ENCODE results near the gene SERGEF. TPM values are rescaled to one million over a fixed set of nuclear protein-coding genes. Genes with fewer than 3 reads are reported as not detected.

The SERGEF gene
- total and polyA plus RNA-seq, 2 experiments from 2014 or later: 29.8 to 64.0 TPM

- Histone ChIP-seq H3K27me3 (no peaks in the 10 kb centered on the region), H3K9me3 (ENCODE audit: low read depth) (no peaks in the 10 kb centered on the region), H3K4me1 (ENCODE audit: low read depth) (no peaks in the 10 kb centered on the region), H3K4me3 (no peak overlapping the region), H3K27ac (no peak overlapping the region), H3K36me3 (peaks cover 11% of the 10 kb centered on the region)
- TF ChIP-seq CTCF (IDR thresholded peaks at IDR 0.05; ENCODE audit: low read depth, low read length): peak; percentile 25
- no peak for DNase-seq (ENCODE audit: low read depth in 1 of 2, low spot score in 1 of 2)
Observed at GRCh38 chr11:17986711-17987220, 26.1 kb downstream of the SERGEF start.

GRCh38 chr11:17986007-17986710 is 26.7 kb downstream of the SERGEF start:
- Histone ChIP-seq H3K27me3 (no peaks in the 10 kb centered on the region), H3K36me3 (peaks cover 11% of the 10 kb centered on the region), H3K4me1 (ENCODE audit: low read depth) (no peaks in the 10 kb centered on the region), H3K9me3 (ENCODE audit: low read depth) (no peaks in the 10 kb centered on the region), H3K4me3 (no peak overlapping the region), H3K27ac (no peak overlapping the region)
- no peak for TF ChIP-seq CTCF (IDR thresholded peaks at IDR 0.05; ENCODE audit: low read depth, low read length)
- DNase-seq (ENCODE audit: low read depth in 1 of 2, low spot score in 1 of 2): peak in 1 of 2 donors; percentile 80

- Histone ChIP-seq H3K4me3 (no peak overlapping the region), H3K9me3 (ENCODE audit: low read depth) (no peaks in the 10 kb centered on the region), H3K4me1 (ENCODE audit: low read depth) (no peaks in the 10 kb centered on the region), H3K27ac (no peak overlapping the region), H3K36me3 (peaks cover 11% of the 10 kb centered on the region), H3K27me3 (no peaks in the 10 kb centered on the region)
- peak; percentile 11 to 41 for DNase-seq (ENCODE audit: low read depth in 1 of 2, low spot score in 1 of 2)
- no peak for TF ChIP-seq CTCF (IDR thresholded peaks at IDR 0.05; ENCODE audit: low read depth, low read length)
Observed at GRCh38 chr11:17985517-17985916, 27.3 kb downstream of the SERGEF start.

GRCh38 chr11:17983569-17983968 is 29.3 kb downstream of the SERGEF start:
- no peak overlapping the region for H3K4me3 ChIP-seq
- no peak overlapping the region for H3K27ac ChIP-seq
- H3K4me1 ChIP-seq (ENCODE audit: low read depth): no peaks in the 10 kb centered on the region
- DNase-seq (ENCODE audit: low read depth in 1 of 2, low spot score in 1 of 2): no peak
- peaks cover 11% of the 10 kb centered on the region for H3K36me3 ChIP-seq
- no peaks in the 10 kb centered on the region for H3K27me3 ChIP-seq
- H3K9me3 ChIP-seq (ENCODE audit: low read depth): no peaks in the 10 kb centered on the region
- TF ChIP-seq CTCF (IDR thresholded peaks at IDR 0.05; ENCODE audit: low read depth, low read length): no peak

- peak; percentile 22 to 58 for DNase-seq (ENCODE audit: low read depth in 1 of 2, low spot score in 1 of 2)
- Histone ChIP-seq H3K4me1 (ENCODE audit: low read depth) (no peaks in the 10 kb centered on the region), H3K36me3 (no peaks in the 10 kb centered on the region), H3K4me3 (no peak overlapping the region), H3K9me3 (ENCODE audit: low read depth) (no peaks in the 10 kb centered on the region), H3K27me3 (no peaks in the 10 kb centered on the region), H3K27ac (no peak overlapping the region)
- TF ChIP-seq CTCF (IDR thresholded peaks at IDR 0.05; ENCODE audit: low read depth, low read length): peak; percentile 95
Observed at GRCh38 chr11:17979770-17980371, 33.0 kb downstream of the SERGEF start.

Data from cardiac muscle cell (in vitro differentiated cells and primary cell).